Stimulated activated CD4-positive, alpha-beta T cell treated with anti-CD3 and anti-CD28 coated beads, Interleukin-1b, Interleukin-23, amount 100 ng/mL, for 4 hours (primary cell): Measurements from ENCODE around the gene ERBIN.
"Not testable (repeated sequence)": the region's sequence is repeated elsewhere in the genome, so short reads cannot be mapped to it uniquely, and the experiment has no call there.

Source experiments
- DNase-seq, 2 donors: peaks; one replicate each; pipeline ENCODE4 v3.0.0-alpha.2; 2020; ENCODE audit warnings: low read depth in 2 of 2

ERBIN gene, protein sequence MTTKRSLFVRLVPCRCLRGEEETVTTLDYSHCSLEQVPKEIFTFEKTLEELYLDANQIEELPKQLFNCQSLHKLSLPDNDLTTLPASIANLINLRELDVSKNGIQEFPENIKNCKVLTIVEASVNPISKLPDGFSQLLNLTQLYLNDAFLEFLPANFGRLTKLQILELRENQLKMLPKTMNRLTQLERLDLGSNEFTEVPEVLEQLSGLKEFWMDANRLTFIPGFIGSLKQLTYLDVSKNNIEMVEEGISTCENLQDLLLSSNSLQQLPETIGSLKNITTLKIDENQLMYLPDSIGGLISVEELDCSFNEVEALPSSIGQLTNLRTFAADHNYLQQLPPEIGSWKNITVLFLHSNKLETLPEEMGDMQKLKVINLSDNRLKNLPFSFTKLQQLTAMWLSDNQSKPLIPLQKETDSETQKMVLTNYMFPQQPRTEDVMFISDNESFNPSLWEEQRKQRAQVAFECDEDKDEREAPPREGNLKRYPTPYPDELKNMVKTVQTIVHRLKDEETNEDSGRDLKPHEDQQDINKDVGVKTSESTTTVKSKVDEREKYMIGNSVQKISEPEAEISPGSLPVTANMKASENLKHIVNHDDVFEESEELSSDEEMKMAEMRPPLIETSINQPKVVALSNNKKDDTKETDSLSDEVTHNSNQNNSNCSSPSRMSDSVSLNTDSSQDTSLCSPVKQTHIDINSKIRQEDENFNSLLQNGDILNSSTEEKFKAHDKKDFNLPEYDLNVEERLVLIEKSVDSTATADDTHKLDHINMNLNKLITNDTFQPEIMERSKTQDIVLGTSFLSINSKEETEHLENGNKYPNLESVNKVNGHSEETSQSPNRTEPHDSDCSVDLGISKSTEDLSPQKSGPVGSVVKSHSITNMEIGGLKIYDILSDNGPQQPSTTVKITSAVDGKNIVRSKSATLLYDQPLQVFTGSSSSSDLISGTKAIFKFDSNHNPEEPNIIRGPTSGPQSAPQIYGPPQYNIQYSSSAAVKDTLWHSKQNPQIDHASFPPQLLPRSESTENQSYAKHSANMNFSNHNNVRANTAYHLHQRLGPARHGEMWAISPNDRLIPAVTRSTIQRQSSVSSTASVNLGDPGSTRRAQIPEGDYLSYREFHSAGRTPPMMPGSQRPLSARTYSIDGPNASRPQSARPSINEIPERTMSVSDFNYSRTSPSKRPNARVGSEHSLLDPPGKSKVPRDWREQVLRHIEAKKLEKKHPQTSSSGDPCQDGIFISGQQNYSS (N-terminal part only)

DNA sequence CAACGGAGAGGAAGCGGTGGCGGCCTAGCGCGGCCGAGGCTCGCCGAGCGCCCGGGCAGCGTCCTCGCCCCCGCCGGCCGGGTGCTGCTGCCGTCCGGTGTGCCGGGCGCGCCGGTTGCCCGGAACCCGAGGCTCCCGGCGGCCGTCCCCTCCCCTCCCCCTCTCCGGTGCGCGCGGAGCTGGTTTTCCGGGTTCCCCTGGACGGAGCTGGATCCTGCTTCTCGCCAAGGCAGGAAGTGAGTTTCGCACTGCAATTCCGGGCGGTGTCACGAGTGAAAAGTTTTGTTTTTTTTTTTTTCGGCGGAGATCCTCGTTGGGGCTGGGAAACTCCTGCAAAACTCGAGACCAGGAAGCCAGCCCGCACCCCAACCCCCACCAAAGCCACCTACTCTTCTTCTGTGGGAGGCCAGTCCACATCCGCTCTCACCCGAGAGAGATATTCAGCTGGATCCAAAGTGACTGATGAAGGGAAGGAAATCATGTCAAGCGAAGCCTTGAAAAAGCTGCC, at the start of gene ERBIN:
Gene ERBIN, plus strand, starts transcription at position 300 of the 508 bp plus-strand sequence. CDS start 66,144 bp downstream, outside the sequence.
- peak; percentile 39 to 57 for DNase-seq

DNA sequence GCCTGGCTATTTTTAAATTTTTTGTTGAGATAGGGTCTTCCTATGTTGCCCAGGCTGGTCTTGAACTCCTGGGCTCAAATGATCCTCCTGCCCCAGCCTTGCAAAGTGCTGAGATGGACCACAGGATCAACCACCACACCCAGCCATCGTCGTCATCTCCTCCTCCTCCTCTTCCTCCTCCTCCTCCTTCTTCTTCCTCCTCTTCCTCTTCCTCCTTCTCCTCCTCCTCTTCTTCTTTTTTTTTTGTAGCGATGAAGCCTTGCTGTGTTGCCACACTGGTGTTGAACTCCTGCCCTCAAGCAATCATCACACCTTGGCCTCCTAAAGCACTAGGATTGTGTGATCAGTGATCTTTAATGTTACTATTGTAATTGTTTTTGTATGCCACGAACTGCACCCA, 49.4 kb upstream of the ERBIN start:
- DNase-seq: no peak

DNA sequence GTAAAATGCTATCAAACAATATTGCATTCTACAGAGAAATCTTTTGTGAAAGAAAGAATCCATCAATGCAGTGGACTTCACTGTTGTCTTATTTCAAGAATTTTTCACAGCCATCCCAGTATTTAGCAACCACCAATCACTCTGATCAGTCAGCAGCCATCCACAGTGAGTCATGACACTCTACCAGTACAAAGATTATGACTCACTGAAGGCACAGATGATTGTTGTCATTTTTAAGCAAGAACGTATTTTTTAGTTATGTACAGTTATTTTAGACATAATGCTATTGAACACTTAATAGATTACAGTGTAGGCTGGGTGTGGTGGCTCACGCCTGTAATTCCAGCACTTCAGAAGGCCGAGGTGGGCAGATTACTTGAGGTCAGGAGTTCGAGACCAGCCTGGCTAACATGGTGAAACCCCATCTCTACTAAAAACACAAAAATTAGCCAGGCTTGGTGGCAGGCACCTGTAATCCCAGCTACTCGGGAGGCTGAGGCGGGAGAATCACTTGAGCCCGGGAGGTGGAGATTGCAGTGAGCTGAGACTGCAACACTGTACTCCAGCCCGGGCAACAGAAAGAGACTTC, 46.6 kb upstream of the ERBIN start:
- DNase-seq: peak in 1 of 2 donors; percentile 4

DNA sequence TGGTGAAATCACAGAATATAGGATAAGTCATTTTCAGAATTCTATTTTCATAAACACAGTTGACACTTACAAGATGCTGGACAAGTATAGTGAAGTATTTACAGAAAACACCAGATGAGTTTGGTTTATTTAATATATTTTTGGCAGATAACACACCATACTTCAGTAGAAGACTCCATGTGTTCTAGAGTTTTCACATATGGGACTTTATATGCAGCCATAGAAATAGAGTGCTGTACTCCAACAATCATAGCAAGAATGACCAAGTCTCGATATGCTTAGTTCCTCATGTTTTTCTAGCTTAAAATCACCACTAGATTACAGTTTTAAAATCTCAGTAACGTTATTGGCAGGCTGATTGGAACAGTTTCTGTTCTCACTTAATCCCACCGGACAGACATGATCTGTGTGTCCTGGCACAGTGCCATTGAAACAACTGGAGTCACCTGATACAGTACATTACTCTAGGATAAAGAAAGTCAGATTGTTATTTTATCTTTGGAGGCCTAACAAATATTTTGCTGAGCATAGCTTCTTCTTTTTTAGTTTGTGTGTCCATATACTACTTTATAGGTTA, 45.8 kb upstream of the ERBIN start:
- no peak for DNase-seq

DNA sequence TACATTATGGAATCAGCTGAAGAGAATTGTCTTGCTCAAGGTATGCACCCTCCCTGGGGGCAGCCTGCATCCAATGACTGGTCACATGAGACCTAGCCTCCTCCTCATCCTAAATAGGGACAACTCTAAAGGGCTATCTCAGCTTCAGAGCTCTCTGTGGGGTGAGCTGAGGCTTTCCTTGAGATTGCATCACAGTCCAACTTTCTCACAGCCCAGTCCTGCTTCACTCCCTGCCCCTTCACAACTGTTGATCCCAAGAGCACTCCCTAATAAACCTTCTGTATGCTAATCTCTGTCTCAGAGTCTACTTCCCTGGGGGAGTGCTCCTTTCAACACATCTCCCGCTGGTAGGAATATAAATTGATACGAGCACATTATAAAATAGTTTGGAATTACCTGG, 44.1 kb upstream of the ERBIN start:
- no peak for DNase-seq

DNA sequence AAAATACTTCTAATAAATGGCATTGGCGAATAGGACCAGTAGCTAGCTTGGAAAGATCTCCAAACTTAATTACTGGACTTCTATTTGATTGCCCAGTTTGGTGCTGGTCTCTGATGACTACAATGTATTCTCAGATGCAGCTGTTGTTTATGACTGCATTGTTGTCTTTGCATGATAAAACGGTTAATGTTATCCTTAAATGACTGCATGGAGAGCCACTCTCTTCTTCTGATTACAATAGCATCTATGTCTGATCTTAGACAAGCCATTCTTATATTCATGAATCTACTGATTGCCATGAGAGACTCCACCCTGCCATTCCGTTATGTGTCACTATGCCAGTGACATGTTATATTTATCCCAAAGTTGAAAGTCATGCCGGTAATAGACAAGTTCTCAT, 42.9 kb upstream of the ERBIN start:
- DNase-seq: no peak

DNA sequence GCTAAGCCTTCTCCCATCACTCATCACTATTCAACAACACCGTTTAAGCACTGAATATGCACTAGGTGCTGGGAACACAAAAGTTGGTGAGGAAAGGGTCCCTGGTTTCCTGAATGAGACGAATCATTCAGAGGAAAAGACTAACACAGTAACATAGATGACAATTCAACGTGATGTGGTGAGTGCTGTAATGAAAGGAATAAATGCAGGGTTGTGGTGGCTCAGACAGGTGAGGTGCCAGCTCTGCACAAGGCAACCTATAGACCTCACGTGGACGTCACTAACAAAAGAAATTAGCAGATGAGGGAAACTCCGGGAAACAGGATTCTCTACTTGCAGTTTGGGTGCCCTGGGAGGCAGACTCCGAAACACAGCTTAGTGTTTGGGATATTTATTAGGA, 40.0 kb upstream of the ERBIN start:
- no peak for DNase-seq

DNA sequence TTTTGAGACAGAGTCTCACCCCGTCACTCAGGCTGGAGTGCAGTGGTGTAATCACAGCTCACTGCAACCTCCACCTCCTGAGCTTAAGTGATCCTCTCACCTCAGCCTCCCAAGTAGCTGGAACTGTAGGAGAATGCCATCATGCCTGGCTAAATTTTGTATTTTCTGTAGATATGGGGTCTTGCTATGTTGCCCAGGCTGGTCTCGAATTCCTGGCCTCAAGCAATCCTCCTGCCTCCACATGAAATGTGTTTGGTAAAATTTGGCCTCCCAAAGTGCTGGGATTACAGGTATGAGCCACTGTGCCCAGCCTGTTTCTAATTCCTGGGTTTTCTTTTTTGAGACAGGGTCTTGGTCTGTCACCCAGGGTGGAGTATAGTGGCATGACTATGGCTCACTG, 34.4 kb upstream of the ERBIN start:
- not testable (repeated sequence) for DNase-seq

DNA sequence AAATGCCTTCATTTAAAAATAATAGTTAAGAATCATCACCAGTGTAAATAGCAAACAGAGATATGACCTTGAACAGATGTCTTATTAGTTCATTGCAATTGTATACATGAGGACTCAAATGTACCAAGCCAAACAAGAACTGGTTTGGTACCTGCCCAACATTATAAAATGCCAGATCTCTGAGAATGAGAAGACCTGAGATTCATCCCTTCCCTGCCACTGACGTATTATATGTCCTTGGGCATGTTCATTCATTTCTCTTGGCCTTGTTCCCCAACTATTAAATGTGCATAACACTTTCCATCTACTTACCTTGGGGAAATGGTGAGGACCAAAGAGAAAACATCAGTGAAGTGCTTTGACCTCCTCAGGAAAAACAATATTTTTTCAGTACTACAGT, 33.6 kb upstream of the ERBIN start:
- no peak for DNase-seq

DNA sequence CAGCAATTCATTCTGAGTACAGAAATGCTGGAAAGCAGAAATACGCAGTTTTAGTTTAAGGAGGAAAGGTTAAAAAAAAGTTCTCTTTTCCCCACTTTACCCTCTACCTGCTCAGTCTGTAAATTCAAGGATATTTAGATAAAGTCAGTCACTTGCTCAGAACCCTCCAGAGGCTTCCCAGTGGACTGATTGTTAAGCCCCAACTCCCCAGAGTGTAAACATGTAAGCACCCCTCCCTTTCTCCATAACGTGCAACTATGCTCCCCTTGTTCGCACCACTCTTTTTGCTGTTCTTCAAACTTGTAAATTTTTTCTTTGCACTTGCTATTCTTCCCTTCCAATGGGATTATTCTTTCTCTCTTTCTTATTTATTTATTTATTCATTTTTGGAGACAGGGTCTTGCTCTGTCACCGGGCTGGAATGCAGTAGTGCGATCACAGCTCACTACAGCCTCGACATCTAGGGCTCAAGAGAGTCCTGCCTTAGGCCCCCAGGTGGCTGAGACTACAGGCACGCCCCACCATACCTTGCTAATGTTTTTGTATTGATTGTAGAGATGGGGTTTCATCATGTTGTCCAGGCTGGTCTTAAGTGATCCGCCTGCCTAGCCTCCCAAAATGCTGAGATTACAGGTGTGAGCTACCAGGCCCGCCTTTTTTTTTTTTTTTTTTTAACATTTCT, 32.5 kb upstream of the ERBIN start:
- no peak for DNase-seq

DNA sequence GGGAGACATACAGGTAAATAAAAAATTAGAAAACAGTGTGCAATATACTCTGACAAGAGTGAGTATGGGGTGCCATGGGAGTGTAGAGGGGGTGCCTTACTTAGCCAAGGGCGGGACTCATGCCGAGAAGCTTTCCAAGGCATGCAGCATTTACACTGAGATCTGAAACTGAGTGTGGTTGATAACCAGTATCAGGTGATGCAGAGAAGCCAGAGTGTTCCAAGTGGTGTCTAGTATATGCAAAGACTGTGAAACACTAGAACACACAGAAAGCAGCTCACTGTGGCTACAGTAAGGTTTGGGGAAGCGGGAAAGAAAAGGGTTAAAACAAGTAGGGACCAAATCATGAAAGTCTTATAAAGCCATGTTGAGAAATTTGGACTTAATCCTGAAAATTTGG, 30.5 kb upstream of the ERBIN start:
- no peak for DNase-seq

DNA sequence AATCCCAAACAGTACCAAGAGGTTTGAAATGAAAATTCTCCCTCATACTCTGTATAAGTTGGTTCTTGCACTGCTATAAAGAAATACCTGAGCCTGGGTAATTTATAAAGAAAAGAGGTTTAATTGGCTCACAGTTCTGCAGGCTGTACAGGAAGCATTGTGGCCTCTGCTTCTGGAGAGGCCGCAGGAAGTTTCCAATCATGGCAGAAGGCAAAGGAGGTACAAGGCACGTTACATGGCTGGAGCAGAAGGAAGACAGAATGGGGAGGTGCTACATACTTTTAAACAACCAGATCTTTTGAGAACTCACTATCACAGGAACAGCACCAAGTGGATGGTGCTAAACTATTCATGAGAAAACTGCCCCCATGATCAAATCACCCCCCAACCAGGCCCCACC, 25.6 kb upstream of the ERBIN start:
- no peak for DNase-seq

DNA sequence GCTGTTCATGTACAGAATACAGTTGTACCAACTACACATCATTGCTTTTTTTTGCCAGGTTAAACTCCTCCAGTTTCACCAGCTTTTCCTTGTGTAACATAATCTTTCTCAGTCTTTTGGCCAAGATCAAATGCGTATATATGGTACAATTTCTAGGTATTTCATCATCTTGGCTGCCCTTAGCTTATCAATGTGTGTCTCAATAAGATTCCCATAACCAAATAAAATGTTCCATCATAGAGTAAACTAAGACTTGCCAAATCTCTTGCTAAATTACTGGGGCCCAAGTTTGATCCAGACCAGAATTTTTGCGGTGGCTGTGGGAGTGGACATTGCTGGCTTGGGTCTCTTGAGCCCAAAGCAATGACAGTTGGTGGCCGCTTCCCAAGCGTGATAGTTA, 24.3 kb upstream of the ERBIN start:
- DNase-seq: no peak

DNA sequence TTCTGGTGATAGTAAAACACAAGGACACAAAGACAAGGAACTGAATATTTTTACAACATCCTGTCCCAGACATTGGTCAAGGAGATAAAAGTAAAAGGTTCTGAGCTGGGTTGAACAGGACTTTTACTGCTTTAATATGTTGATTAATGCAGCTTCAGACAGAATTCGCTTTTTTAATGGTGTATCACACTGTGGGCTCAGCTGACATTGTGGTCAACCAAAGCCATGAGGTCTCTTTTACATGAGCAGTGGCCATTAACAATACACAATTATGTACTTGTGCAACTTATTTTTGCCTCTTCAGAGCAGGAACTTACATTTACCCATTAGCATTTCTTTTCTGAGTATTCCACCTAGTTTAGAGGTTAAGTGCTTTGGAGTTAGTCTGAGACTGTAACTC, 22.8 kb upstream of the ERBIN start:
- DNase-seq: no peak

DNA sequence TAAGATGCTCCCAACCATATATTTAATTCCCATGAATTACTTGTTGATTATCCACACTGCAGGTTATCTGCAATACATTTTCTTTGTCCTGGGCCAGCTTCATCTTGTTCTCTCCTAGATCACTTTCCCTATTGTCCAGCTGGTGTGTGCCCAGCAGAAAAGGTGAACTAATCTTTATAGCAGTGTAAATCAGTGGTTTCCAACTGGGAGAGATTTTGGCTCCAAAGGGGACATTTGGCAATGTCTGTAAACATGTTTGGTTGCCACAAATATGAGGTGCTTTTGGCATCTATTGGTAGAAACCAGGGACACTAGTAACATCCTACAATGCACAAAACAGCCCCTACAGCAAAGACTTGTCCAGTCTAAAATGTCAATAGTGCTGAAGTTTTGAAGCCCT, 20.1 kb upstream of the ERBIN start:
- DNase-seq: no peak

DNA sequence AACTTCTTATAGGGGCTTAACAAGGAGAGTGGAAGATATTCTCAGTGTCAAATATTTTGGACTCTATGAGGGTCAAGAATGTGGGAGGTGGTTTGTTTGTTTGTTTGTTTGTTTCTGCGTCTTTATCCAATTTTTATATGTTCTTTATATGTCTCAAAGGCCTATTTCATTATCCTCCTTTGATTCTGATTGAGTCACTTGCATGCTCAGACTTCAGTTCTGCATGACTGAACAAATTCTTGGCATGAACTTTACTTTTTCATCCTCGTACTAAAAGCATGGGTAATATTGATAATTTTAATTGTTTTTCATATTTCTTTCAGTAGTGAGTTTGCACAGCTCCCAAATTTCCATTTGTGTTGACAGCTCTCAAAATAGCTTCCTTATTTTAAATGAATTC, 19.2 kb upstream of the ERBIN start:
- DNase-seq: no peak

DNA sequence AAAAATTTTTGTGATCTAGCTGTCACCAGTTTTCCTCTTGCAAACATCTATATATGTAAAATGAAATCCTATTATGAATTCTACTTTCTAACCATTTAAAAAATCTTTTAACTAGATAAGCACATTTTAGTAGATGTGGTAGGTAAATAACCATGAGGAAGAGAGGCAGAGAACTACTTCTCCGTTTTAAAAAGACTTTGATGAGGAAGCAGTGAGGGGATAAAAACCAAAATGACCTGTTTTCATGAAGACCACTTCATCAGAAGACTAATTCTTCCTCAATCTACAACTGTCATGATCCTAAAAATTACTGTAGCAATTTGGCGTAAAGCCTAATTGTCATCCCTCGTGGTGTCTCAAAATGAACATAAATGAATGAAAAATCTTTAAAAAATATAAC, 15.7 kb upstream of the ERBIN start:
- DNase-seq: no peak

DNA sequence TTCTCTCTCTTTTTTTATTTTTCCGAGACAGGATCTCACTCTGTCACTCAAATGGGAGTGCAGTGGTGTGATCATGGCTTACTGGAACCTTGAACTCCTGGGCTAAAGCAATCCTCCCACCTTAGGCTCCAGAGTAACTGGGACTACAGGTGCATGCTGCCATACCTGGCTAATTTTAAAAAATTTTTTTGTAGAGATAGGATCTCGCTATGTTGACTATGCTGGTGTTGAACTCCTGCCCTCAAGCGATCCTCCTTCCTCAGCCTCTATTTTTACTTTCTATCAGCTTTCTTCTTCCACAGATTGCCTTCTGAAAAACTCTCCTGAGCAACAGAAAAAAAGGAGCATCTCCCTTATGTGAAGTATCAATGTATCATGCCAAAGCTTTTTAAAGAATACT, 14.1 kb upstream of the ERBIN start:
- no peak for DNase-seq

DNA sequence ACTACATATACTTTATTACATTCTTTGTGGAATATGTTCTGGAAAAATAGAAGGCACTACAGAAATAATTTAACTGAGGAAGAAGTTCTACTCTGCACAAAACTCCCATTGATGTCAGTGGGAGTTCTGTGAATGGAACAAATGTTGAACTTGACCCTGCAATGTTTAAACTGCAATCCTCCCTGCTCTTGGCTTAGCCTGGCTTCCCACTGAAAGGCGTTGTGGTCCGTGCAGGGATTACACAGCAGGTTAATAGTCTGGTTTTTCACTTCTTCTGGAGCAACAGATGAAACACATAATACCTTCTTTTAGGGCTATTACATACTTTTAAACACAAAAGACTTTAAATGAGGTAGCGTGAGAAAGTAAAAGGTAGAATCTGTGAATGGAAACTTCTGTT, 12.9 kb upstream of the ERBIN start:
- no peak for DNase-seq

DNA sequence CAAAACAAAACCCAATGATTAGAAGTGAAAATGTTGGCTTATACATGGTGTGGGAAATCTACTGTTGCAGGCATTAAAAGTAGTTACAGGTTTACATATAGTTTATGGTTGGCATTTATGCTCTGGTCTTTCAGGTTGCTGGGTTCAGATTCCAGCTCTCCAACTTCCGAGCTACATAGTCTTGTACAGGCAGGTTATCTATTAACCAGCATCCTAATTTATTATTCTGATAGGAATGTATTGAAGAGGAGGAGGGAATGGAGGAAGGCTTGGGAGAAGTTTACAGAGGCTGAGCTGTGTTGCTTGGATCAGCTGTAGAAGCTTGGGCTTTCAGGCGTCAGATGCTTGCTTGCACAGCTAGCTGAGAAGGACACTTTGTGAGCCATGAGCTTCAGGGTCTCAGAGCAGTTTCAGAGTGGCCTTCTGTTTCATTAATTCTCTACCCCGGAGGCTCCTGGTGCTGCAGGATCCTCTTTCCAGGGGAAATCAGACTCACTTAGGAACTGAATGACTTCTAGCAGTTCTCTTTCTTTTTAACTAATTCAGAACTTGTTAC, 11.7 kb upstream of the ERBIN start:
- DNase-seq: no peak
